Hematopoietic multipotent progenitor cell treated with erythropoietin and hydrocortisone succinate and interleukin-3 and kit ligand, for 4 days (in vitro differentiated cells): ENCODE results near the gene WWOX.

ENCODE experiments used
- DNase-seq: peaks from one replicate; pipeline ENCODE4 v3.0.0-alpha.2; 2015

The WWOX gene

GRCh38 chr16:79093554-79093967 is 994.1 kb downstream of the WWOX start:
- peak; percentile 95 for DNase-seq

GRCh38 chr16:79096246-79096645 is 996.8 kb downstream of the WWOX start:
- DNase-seq = no peak

- DNase-seq = no peak
Observed at GRCh38 chr16:79097166-79097565, 997.7 kb downstream of the WWOX start.

- no peak for DNase-seq
Observed at GRCh38 chr16:79097771-79098170, 998.3 kb downstream of the WWOX start.

- DNase-seq = no peak
Observed at GRCh38 chr16:79098907-79099306, 999.5 kb downstream of the WWOX start.

- DNase-seq = no peak
Observed at GRCh38 chr16:79099716-79100115, 1000.3 kb downstream of the WWOX start.

- no peak for DNase-seq
Observed at GRCh38 chr16:79100447-79100846, 1001.0 kb downstream of the WWOX start.

GRCh38 chr16:79101491-79101890 is 1002.0 kb downstream of the WWOX start:
- no peak for DNase-seq

GRCh38 chr16:79104567-79104966 is 1005.1 kb downstream of the WWOX start:
- no peak for DNase-seq

GRCh38 chr16:79107301-79107700 is 1007.8 kb downstream of the WWOX start:
- no peak for DNase-seq

- no peak for DNase-seq
Observed at GRCh38 chr16:79109771-79110170, 1010.3 kb downstream of the WWOX start.

- DNase-seq = peak; percentile 14
Observed at GRCh38 chr16:79110242-79110641, 1010.8 kb downstream of the WWOX start.

GRCh38 chr16:79110953-79111352 is 1011.5 kb downstream of the WWOX start:
- no peak for DNase-seq

- no peak for DNase-seq
Observed at GRCh38 chr16:79112462-79112861, 1013.0 kb downstream of the WWOX start.

- DNase-seq = no peak
Observed at GRCh38 chr16:79113826-79114225, 1014.4 kb downstream of the WWOX start.

- no peak for DNase-seq
Observed at GRCh38 chr16:79114759-79115158, 1015.3 kb downstream of the WWOX start.

GRCh38 chr16:79121906-79122305 is 1022.5 kb downstream of the WWOX start:
- no peak for DNase-seq

GRCh38 chr16:79122343-79122742 is 1022.9 kb downstream of the WWOX start:
- no peak for DNase-seq

- no peak for DNase-seq
Observed at GRCh38 chr16:79124016-79124756, 1024.7 kb downstream of the WWOX start.

GRCh38 chr16:79127766-79128165 is 1028.3 kb downstream of the WWOX start:
- DNase-seq = peak; percentile 7

GRCh38 chr16:79128706-79129105 is 1029.3 kb downstream of the WWOX start:
- DNase-seq = no peak

GRCh38 chr16:79130616-79131015 is 1031.2 kb downstream of the WWOX start:
- peak; percentile 6 for DNase-seq

GRCh38 chr16:79131321-79132075 is 1032.0 kb downstream of the WWOX start:
- DNase-seq = no peak

GRCh38 chr16:79132701-79133100 is 1033.2 kb downstream of the WWOX start:
- DNase-seq = no peak
